Measurements from ENCODE around the gene FHIT. TPM values are rescaled to one million over a fixed set of nuclear protein-coding genes. Genes with fewer than 3 reads are reported as not detected.
"Not testable (repeated sequence)": the region's sequence is repeated elsewhere in the genome, so short reads cannot be mapped to it uniquely, and the experiment has no call there.

FHIT gene
- total RNA-seq, 1 donor, result 16.9 TPM

- Histone ChIP-seq H3K27me3 (ENCODE audit: insufficient read depth, low read length) (no peaks in the 10 kb centered on the region), H3K9me3 (ENCODE audit: low read depth, low read length) (no peaks in the 10 kb centered on the region), H3K4me1 (ENCODE audit: insufficient read depth, low read length) (no peaks in the 10 kb centered on the region), H3K4me3 (ENCODE audit: low read length) (no peak overlapping the region)
Observed at GRCh38 chr3:61201071-61201470, 50.2 kb downstream of the FHIT start.

GRCh38 chr3:61200270-61200669 lies 51.0 kb downstream of the FHIT start:
- Histone ChIP-seq H3K4me3 (ENCODE audit: low read length) (no peak overlapping the region), H3K9me3 (ENCODE audit: low read depth, low read length) (no peaks in the 10 kb centered on the region), H3K27me3 (ENCODE audit: insufficient read depth, low read length) (no peaks in the 10 kb centered on the region), H3K4me1 (ENCODE audit: insufficient read depth, low read length) (no peaks in the 10 kb centered on the region)

- Histone ChIP-seq H3K27me3 (ENCODE audit: insufficient read depth, low read length) (no peaks in the 10 kb centered on the region), H3K9me3 (ENCODE audit: low read depth, low read length) (no peaks in the 10 kb centered on the region), H3K4me1 (ENCODE audit: insufficient read depth, low read length) (no peaks in the 10 kb centered on the region), H3K4me3 (ENCODE audit: low read length) (no peak overlapping the region)
Observed at GRCh38 chr3:61199843-61200242, 51.4 kb downstream of the FHIT start.

- Histone ChIP-seq H3K27me3 (ENCODE audit: insufficient read depth, low read length) (no peaks in the 10 kb centered on the region), H3K4me1 (ENCODE audit: insufficient read depth, low read length) (no peaks in the 10 kb centered on the region), H3K4me3 (ENCODE audit: low read length) (no peak overlapping the region), H3K9me3 (ENCODE audit: low read depth, low read length) (no peaks in the 10 kb centered on the region)
Observed at GRCh38 chr3:61194892-61195538, 56.2 kb downstream of the FHIT start.

- Histone ChIP-seq H3K27me3 (ENCODE audit: insufficient read depth, low read length) (no peaks in the 10 kb centered on the region), H3K4me3 (ENCODE audit: low read length) (no peak overlapping the region), H3K4me1 (ENCODE audit: insufficient read depth, low read length) (no peaks in the 10 kb centered on the region), H3K9me3 (ENCODE audit: low read depth, low read length) (no peaks in the 10 kb centered on the region)
Observed at GRCh38 chr3:61192222-61192621, 59.0 kb downstream of the FHIT start.

GRCh38 chr3:61190205-61190604 lies 61.0 kb downstream of the FHIT start:
- H3K9me3 ChIP-seq (ENCODE audit: low read depth, low read length); H3K27me3 ChIP-seq (ENCODE audit: insufficient read depth, low read length); H3K4me1 ChIP-seq (ENCODE audit: insufficient read depth, low read length); H3K4me3 ChIP-seq (ENCODE audit: low read length): not testable (repeated sequence)

GRCh38 chr3:61186030-61186429 lies 65.2 kb downstream of the FHIT start:
- H3K27me3 ChIP-seq (ENCODE audit: insufficient read depth, low read length), result no peaks in the 10 kb centered on the region
- H3K4me1 ChIP-seq (ENCODE audit: insufficient read depth, low read length), result no peaks in the 10 kb centered on the region
- no peaks in the 10 kb centered on the region for H3K9me3 ChIP-seq (ENCODE audit: low read depth, low read length)
- H3K4me3 ChIP-seq (ENCODE audit: low read length), result no peak overlapping the region

GRCh38 chr3:61184956-61185355 lies 66.3 kb downstream of the FHIT start:
- Histone ChIP-seq H3K4me1 (ENCODE audit: insufficient read depth, low read length) (no peaks in the 10 kb centered on the region), H3K27me3 (ENCODE audit: insufficient read depth, low read length) (no peaks in the 10 kb centered on the region), H3K9me3 (ENCODE audit: low read depth, low read length) (no peaks in the 10 kb centered on the region), H3K4me3 (ENCODE audit: low read length) (no peak overlapping the region)

GRCh38 chr3:61182662-61183061 lies 68.6 kb downstream of the FHIT start:
- Histone ChIP-seq H3K4me3 (ENCODE audit: low read length) (no peak overlapping the region), H3K9me3 (ENCODE audit: low read depth, low read length) (no peaks in the 10 kb centered on the region), H3K4me1 (ENCODE audit: insufficient read depth, low read length) (no peaks in the 10 kb centered on the region), H3K27me3 (ENCODE audit: insufficient read depth, low read length) (no peaks in the 10 kb centered on the region)

- Histone ChIP-seq H3K9me3 (ENCODE audit: low read depth, low read length) (no peaks in the 10 kb centered on the region), H3K4me3 (ENCODE audit: low read length) (no peak overlapping the region), H3K27me3 (ENCODE audit: insufficient read depth, low read length) (no peaks in the 10 kb centered on the region), H3K4me1 (ENCODE audit: insufficient read depth, low read length) (no peaks in the 10 kb centered on the region)
Observed at GRCh38 chr3:61181874-61182273, 69.4 kb downstream of the FHIT start.

GRCh38 chr3:61180206-61180605 lies 71.0 kb downstream of the FHIT start:
- Histone ChIP-seq H3K27me3 (ENCODE audit: insufficient read depth, low read length) (no peaks in the 10 kb centered on the region), H3K4me1 (ENCODE audit: insufficient read depth, low read length) (no peaks in the 10 kb centered on the region), H3K4me3 (ENCODE audit: low read length) (no peak overlapping the region), H3K9me3 (ENCODE audit: low read depth, low read length) (no peaks in the 10 kb centered on the region)

- Histone ChIP-seq H3K4me1 (ENCODE audit: insufficient read depth, low read length) (no peaks in the 10 kb centered on the region), H3K4me3 (ENCODE audit: low read length) (no peak overlapping the region), H3K9me3 (ENCODE audit: low read depth, low read length) (no peaks in the 10 kb centered on the region), H3K27me3 (ENCODE audit: insufficient read depth, low read length) (no peaks in the 10 kb centered on the region)
Observed at GRCh38 chr3:61178167-61178566, 73.1 kb downstream of the FHIT start.

- no peaks in the 10 kb centered on the region for H3K27me3 ChIP-seq (ENCODE audit: insufficient read depth, low read length)
- no peaks in the 10 kb centered on the region for H3K9me3 ChIP-seq (ENCODE audit: low read depth, low read length)
- H3K4me1 ChIP-seq (ENCODE audit: insufficient read depth, low read length), result no peaks in the 10 kb centered on the region
- no peak overlapping the region for H3K4me3 ChIP-seq (ENCODE audit: low read length)
Observed at GRCh38 chr3:61177450-61177849, 73.8 kb downstream of the FHIT start.

- no peaks in the 10 kb centered on the region for H3K27me3 ChIP-seq (ENCODE audit: insufficient read depth, low read length)
- H3K4me1 ChIP-seq (ENCODE audit: insufficient read depth, low read length), result no peaks in the 10 kb centered on the region
- no peak overlapping the region for H3K4me3 ChIP-seq (ENCODE audit: low read length)
Observed at GRCh38 chr3:61173676-61174075, 77.6 kb downstream of the FHIT start.

GRCh38 chr3:61172684-61173083 lies 78.6 kb downstream of the FHIT start:
- no peaks in the 10 kb centered on the region for H3K4me1 ChIP-seq (ENCODE audit: insufficient read depth, low read length)
- H3K27me3 ChIP-seq (ENCODE audit: insufficient read depth, low read length), result no peaks in the 10 kb centered on the region

More at GRCh38 chr3:61173676-61174075, 77.6 kb downstream of the FHIT start:
- no peaks in the 10 kb centered on the region for H3K9me3 ChIP-seq (ENCODE audit: low read depth, low read length)

GRCh38 chr3:61172203-61172602 lies 79.0 kb downstream of the FHIT start:
- H3K27me3 ChIP-seq (ENCODE audit: insufficient read depth, low read length), result no peaks in the 10 kb centered on the region
- no peaks in the 10 kb centered on the region for H3K4me1 ChIP-seq (ENCODE audit: insufficient read depth, low read length)
- no peaks in the 10 kb centered on the region for H3K9me3 ChIP-seq (ENCODE audit: low read depth, low read length)
- no peak overlapping the region for H3K4me3 ChIP-seq (ENCODE audit: low read length)

More at GRCh38 chr3:61172684-61173083, 78.6 kb downstream of the FHIT start:
- no peak overlapping the region for H3K4me3 ChIP-seq (ENCODE audit: low read length)
- no peaks in the 10 kb centered on the region for H3K9me3 ChIP-seq (ENCODE audit: low read depth, low read length)

Data from mononuclear cell (primary cell).